Left kidney (tissue), 8 donors: ENCODE data around the gene NGRN. TPM values are rescaled to one million over a fixed set of nuclear protein-coding genes. Genes with fewer than 3 reads are reported as not detected.

Source experiments
- DNase-seq: peaks from one replicate; pipeline ENCODE4 v3.0.0-alpha.2; 2013
- long read RNA-seq, 8 donors: transcript quantifications; one replicate each; lab custom pipeline, GENCODE V29; 2026
- polyA plus RNA-seq: library from polyadenylated mRNA; unstranded; fragments of 120-200 nt; gene quantifications from one replicate; pipeline ENCODE4 v1.2.1, GENCODE V29; 2013; ENCODE audit not compliant: insufficient read length

Gene NGRN, protein sequence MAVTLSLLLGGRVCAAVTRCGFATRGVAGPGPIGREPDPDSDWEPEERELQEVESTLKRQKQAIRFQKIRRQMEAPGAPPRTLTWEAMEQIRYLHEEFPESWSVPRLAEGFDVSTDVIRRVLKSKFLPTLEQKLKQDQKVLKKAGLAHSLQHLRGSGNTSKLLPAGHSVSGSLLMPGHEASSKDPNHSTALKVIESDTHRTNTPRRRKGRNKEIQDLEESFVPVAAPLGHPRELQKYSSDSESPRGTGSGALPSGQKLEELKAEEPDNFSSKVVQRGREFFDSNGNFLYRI
- polyA plus RNA-seq: 113 TPM
- long read RNA-seq, donor 1, full-length matches to known transcripts: 136 of 136 reads
- long read RNA-seq, donor 1, partial matches to known transcripts: 0 of 136 reads
- long read RNA-seq, donor 1, other reads (novel, unspliced or antisense): 0 of 136 reads
- long read RNA-seq, donor 2, full-length matches to known transcripts: 91 of 91 reads
- long read RNA-seq, donor 2, partial matches to known transcripts: 0 of 91 reads
- long read RNA-seq, donor 2, other reads (novel, unspliced or antisense): 0 of 91 reads
- long read RNA-seq, donor 3, full-length matches to known transcripts: 95 of 95 reads
- long read RNA-seq, donor 3, partial matches to known transcripts: 0 of 95 reads
- long read RNA-seq, donor 3, other reads (novel, unspliced or antisense): 0 of 95 reads
- long read RNA-seq, donor 4, transcript NGRN-201 (2 exons, 2,784 nt): major isoform, 19 of 19 reads
- long read RNA-seq, donor 4, partial matches to known transcripts: 0 of 19 reads
- long read RNA-seq, donor 4, other reads (novel, unspliced or antisense): 0 of 19 reads
- long read RNA-seq, donor 5, full-length matches to known transcripts: 208 of 208 reads
- long read RNA-seq, donor 5, partial matches to known transcripts: 0 of 208 reads
- long read RNA-seq, donor 5, other reads (novel, unspliced or antisense): 0 of 208 reads
- long read RNA-seq, donor 6, full-length matches to known transcripts: 125 of 125 reads
- long read RNA-seq, donor 6, partial matches to known transcripts: 0 of 125 reads
- long read RNA-seq, donor 6, other reads (novel, unspliced or antisense): 0 of 125 reads
- long read RNA-seq, donor 7, full-length matches to known transcripts: 164 of 164 reads
- long read RNA-seq, donor 7, partial matches to known transcripts: 0 of 164 reads
- long read RNA-seq, donor 7, other reads (novel, unspliced or antisense): 0 of 164 reads
- long read RNA-seq, donor 8, full-length matches to known transcripts: 47 of 47 reads
- long read RNA-seq, donor 8, partial matches to known transcripts: 0 of 47 reads
- long read RNA-seq, donor 8, other reads (novel, unspliced or antisense): 0 of 47 reads

DNA sequence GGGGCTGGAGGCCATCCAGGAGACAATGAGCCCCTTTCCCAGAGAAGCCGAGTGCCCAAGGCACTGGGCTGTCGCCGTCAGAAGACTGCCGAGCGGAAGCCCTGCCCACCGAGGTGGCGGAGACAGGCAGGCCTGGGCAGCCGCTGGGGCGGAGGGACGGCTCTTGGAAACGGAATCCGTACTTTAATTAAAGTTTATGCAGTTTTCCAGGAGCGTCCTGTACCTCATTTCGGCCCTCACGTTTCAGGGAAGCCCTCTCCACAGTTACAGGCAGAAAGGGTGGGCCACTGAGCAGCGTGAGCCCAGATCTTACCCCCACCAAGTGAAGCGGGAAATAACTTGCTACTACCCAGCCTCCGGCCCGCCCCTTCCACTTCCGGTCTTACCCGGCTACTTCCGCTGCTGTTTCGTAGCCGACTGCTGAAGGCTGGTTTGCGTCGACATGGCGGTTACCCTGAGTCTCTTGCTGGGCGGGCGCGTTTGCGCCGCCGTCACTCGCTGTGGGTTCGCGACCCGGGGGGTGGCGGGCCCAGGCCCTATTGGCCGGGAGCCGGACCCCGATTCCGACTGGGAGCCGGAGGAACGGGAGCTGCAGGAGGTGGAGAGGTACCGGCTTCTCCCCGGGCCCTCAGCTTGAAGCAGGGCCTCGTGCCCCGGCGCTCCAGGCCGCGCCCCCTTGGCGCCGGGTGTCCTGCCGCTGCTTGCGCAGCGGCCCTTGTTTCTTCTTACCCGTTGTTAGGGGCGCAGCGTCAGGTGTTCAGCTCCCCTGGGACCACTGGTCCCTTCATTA lies at the start of gene NGRN:
Gene NGRN (plus strand): TSS at position 402 of the 790 bp plus-strand sequence. CDS start 41 bp downstream, at position 443.
- peak; percentile 93 for DNase-seq

DNA sequence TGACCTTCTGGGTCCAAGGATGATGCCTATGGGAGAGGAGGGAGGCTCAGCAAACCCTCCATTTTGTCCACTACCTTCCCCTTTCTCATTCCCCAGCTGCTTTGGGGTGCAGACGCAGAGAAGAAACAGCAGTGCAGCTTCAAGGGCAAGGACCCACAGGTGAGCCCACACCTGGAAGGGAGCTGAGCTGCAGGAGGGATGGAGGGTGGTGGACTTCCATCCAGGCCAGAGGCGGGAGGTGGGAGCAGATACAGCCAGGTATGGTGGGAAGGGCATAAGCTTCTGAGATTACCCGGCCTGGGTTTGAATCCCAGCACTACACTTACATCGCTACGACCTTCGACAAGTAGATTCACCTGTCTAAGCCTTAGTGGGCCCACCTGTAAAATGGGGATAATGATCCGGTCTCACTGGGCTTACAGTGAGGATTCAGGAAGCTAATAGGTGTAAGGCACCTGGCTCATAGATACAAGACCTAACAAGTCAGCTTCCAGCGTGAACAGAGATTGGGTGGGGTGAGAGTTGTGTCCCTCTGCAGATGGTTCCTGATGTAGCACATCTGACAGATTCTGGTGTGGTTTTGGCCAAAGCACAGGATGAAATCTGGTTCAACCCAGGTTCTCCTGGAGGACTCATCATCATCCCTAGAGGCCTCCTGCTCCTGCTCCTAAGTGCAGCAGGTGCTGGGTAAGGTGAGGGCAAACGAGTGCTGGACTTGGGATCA lies 47.6 kb upstream of the NGRN start:
- no peak for DNase-seq

DNA sequence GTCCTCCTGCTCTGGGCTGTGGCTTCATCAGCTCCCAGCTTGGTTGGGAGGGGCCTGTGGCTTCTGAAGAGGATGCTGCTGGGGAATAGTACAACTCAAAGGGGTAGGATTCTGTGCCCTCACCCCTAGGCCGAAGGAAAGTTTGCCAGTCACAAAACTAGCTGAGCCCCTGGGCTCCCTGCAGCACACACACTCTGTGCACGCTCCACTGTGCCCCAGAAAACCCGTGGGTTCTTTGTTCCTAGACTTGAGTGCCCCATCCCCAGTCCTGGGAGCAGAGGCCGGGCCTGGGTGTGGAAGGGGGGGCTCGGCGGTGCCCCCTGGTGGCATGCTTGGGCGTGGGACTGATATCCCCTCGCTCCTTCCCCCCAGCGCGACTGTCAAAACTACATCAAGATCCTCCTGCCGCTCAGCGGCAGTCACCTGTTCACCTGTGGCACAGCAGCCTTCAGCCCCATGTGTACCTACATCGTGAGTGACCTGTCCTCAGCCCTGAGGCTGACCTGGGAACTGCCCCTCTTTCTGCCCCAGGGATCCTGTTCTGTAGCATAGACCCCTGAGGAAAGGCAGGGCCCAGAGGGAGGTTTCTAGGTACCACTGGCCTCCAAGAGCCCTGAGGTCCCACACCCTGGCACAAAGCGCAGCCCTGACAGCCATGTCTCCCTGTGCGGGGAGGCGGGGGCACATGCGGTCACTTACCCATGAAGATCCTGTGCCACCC lies 45.9 kb upstream of the NGRN start:
- no peak for DNase-seq

DNA sequence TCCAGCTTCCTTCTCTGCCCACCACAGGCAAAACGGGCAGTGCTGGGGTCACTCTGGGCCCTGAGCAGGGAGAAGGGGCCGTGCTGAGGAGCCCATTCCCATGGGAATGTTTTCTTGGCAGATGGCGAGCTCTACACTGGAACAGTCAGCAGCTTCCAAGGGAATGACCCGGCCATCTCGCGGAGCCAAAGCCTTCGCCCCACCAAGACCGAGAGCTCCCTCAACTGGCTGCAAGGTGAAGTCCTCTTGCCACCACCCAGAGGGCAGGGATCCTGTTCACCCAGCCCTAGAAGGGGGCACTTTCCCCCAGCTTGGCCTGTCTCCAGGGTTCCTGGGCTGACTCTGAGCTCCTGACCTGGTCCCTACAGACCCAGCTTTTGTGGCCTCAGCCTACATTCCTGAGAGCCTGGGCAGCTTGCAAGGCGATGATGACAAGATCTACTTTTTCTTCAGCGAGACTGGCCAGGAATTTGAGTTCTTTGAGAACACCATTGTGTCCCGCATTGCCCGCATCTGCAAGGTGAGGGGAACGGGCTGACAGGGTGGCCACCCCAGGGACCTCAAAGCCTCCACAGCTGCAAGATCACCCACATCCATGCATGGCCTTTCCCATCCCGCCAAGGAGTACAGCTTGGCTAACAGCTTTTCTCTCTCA lies 44.1 kb upstream of the NGRN start:
- DNase-seq: no peak

DNA sequence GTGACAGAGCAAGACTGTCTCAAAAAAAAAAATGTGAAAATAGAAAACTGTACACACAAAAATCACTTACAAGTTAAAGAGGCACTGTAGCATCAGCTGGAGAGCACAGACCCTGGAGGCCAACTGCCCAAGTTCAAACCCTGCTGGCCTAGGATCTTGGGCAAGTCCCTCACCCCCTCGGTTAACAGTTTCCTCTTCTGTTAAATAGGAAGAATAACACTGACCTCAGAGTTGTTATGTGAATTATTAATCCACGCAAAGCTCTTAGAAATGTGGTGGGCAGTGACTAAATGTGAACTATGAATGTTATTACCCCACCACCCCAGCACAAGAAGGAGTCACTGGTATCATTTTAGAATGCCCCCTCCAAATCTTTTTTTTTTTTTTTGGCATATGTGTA lies 42.9 kb upstream of the NGRN start:
- no peak for DNase-seq

DNA sequence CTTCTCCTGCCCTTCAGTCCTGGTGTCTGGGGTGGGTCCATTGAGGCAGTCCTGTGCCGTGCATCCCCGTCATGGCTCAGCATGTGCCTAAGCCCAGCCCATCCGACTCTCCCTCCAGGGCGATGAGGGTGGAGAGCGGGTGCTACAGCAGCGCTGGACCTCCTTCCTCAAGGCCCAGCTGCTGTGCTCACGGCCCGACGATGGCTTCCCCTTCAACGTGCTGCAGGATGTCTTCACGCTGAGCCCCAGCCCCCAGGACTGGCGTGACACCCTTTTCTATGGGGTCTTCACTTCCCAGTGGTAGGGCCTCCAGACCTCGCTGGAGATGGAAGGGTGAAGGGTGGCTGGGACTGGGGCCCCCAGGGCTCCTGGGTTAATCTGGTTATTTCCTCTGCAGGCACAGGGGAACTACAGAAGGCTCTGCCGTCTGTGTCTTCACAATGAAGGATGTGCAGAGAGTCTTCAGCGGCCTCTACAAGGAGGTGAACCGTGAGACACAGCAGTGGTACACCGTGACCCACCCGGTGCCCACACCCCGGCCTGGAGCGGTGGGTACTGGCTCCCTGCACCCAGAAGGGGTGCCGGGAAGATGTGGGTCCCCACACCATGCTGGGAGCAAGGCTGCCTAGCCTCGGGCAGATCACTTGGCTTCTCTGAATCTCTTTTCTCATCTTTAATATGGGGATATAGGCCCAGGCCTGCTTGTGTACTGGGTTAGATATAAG lies 41.9 kb upstream of the NGRN start:
- DNase-seq: no peak

DNA sequence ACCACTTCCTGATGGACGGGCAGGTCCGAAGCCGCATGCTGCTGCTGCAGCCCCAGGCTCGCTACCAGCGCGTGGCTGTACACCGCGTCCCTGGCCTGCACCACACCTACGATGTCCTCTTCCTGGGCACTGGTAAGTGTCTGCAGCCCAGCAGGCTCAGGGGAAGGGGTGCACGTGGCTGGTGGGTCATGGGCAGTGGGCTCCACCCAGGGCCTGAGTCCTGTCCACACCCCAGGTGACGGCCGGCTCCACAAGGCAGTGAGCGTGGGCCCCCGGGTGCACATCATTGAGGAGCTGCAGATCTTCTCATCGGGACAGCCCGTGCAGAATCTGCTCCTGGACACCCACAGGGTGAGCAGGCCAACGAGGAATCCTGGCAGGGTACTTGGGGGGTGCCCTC lies 40.4 kb upstream of the NGRN start:
- DNase-seq: no peak

DNA sequence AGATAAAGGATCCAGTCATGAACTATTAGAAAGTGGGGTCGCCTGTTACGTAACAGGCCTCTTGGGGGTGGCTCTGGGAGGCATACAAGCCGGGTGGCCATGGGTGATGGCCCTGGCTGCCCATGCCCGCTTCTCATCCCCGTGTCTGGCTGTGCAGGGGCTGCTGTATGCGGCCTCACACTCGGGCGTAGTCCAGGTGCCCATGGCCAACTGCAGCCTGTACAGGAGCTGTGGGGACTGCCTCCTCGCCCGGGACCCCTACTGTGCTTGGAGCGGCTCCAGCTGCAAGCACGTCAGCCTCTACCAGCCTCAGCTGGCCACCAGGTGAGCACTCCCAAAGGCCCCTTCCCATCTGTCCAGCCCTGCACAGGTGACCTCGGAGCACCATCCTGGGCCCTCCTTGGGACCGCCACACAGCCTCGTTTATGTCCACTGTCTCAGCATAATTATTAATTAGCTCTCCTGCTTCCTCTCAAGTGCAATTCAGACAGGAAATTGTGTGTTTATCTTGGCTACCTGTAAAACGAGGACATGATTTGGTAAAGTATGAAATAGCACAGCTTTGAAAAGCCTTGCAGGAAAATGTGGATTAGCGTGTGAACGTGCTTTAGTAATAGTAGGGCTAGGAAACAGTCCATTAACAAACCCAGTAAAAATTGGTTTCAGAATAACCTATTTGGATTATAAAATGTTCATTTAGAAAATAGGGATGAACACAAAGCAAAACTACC lies 39.8 kb upstream of the NGRN start:
- DNase-seq: no peak

DNA sequence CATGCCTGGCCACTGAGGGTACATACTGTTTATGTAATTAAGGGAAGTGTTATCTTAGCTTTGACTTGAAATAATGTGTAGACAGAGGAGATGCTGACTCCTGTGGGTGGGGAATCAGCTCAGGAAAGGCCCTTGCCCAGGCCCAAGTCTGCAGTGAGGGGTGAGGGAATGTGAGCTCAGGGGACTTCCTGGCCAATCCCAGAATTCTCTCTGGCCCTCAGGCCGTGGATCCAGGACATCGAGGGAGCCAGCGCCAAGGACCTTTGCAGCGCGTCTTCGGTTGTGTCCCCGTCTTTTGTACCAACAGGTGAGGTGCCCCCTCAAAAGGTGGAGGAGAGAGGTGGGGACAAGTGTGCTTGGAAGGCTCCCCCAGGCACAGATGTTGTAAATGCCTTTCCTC lies 38.1 kb upstream of the NGRN start:
- DNase-seq: no peak

DNA sequence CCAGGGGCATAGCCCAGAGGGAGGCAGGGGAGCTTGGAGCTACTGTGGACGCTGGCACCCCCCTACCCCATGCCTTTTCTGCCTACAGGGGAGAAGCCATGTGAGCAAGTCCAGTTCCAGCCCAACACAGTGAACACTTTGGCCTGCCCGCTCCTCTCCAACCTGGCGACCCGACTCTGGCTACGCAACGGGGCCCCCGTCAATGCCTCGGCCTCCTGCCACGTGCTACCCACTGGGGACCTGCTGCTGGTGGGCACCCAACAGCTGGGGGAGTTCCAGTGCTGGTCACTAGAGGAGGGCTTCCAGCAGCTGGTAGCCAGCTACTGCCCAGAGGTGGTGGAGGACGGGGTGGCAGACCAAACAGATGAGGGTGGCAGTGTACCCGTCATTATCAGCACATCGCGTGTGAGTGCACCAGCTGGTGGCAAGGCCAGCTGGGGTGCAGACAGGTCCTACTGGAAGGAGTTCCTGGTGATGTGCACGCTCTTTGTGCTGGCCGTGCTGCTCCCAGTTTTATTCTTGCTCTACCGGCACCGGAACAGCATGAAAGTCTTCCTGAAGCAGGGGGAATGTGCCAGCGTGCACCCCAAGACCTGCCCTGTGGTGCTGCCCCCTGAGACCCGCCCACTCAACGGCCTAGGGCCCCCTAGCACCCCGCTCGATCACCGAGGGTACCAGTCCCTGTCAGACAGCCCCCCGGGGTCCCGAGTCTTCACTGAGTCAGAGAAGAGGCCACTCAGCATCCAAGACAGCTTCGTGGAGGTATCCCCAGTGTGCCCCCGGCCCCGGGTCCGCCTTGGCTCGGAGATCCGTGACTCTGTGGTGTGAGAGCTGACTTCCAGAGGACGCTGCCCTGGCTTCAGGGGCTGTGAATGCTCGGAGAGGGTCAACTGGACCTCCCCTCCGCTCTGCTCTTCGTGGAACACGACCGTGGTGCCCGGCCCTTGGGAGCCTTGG lies 37.4 kb upstream of the NGRN start:
- no peak for DNase-seq

DNA sequence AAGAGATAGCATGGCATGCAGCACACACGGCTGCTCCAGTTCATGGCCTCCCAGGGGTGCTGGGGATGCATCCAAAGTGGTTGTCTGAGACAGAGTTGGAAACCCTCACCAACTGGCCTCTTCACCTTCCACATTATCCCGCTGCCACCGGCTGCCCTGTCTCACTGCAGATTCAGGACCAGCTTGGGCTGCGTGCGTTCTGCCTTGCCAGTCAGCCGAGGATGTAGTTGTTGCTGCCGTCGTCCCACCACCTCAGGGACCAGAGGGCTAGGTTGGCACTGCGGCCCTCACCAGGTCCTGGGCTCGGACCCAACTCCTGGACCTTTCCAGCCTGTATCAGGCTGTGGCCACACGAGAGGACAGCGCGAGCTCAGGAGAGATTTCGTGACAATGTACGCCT lies 36.5 kb upstream of the NGRN start:
- DNase-seq: no peak

DNA sequence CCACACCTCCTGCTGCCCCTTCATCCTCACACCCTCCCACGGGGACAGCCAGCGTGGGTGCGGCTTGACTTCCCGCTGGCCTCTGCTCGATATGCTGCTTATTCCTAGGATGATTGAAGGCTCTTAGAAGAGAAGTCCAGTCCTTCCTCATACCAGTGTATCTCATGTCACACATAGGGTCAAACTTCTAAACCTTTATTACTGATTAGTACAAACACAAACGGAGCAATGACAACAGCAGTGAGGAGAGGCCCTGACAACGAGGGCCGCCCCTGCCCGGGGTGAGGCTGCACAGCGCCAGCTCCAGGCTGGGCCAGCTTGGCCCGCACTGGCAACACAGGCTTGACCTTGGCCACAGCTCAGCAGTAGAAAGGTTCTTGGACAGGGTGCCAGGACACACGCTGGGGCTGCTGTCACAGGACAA lies 35.4 kb upstream of the NGRN start:
- no peak for DNase-seq

DNA sequence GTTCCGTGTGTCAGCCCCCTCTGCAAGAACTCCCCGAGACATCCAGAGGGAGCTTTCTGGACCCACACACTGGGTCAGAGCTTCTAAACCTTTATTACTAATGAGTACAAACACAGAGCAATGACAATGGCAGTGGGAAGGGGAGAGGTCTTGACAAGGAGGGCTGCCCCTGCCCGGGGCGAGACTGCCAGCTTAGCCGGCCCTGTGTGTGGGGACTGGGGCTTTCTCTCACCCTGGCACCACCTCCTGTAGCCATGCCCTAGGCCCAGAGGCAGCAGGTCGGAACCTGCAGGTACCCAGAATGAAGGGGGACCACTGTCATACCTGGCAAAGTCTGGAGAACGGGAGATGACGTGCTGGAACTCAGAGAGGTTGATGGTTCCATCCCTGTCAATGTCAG lies 34.9 kb upstream of the NGRN start:
- DNase-seq: no peak

DNA sequence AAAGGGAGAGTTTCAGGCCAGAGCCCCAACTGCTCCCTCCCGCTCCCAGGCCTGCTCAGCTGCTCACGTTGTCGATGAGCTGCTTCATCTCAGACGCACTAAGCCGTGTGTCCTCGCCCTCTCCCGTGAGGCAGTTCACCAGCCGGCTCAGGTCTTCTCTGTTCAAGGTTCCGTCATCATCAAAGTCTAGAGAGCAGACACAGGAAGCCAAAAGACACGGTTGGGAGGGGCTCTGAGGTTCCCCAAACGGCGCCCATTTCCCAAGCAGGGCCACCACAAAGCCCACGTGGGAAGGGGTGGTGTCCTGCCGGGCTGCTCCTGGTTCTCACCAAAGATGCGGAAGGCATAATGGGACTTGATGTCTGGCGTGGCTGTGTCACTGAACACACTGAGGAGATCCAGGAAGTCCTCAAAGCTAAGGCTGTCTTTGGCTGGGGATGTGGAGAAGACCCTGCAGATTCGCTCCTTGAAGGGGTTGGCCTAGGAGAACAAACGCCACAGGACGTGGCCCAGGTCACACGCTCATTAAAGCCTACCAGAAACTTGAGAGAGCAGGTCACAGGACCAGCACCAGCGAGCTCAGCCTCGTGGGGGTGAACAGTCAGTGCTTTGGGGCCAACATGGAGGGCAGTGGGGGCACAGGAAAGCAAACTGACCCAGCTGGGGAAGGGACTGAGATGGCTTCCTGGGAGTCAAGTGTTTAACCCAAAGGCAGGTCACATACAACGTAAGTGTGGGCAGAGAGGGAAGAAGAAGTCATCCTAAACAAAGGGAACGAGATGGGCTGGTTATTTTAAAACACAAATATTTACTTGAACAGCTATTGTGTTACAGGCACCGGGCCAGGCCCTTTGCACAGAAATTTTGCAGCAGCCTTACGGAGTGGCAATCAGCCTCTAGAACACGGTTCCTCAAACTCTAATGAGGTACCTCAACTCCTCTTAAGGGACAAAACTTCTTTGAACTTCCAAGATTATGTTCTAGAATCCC lies 34.1 kb upstream of the NGRN start:
- DNase-seq: no peak

DNA sequence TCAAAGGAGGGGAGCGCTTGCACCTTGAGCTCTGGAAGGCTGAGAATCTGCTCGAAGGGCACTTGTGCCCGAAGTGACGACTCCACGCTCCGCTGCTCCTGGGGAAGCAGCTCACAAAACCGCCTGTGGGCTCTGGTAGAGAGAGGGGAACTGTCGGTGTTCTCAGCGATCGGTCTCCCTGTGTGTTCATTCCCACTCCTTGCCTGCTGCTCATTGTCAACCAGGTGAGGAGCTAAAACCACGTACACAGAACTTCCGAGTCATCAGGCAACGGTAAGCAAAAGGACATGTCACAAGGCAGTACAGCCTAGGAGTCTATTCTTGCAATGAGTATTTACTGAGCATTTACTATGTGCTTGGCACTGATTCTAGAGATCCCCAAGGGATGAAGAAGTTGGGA lies 33.3 kb upstream of the NGRN start:
- DNase-seq: no peak
